Activated T-cell treated with anti-CD3 and anti-CD28 coated beads for 24 hours (primary cell): ENCODE measurements around the gene TM4SF4.

Source experiments
- DNase-seq: peaks from one replicate; pipeline ENCODE4 v3.0.0-alpha.2; 2020; ENCODE audit warnings: low read depth

The TM4SF4 gene

DNA sequence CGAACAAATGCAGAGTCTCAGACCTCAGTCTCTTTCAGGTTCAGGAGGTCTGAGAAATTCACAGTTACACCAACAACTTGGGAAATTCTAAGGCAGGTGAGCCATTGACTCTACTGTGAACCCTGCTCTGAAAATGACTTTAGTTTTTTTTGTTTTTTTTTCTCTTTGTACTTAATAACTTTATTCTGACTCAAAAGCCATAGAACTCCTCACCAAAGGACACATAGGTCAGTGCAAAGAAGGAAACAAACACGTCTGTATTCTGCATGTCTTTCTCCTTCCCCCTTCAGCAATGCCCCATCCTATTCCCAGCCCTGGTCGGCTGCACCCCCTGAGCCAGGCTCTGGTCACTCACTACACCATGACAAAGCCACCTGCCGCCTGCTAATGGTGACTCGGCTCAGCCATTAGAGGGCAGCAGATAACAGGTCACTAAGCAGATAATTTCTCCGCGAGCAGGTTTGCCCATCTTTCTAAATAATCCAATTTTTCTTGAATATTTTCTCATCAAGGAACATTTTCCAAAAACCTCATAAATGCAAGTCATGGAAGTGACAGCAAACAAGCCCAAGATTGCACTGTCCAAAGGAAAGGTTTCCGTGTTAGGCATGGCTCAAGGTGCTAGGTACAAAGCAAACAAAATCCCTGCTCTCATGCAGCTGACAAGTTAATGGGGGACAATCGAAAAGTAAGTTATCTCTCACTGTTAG is 37.7 kb downstream of the TM4SF4 start:
- DNase-seq, result peak; percentile 15

DNA sequence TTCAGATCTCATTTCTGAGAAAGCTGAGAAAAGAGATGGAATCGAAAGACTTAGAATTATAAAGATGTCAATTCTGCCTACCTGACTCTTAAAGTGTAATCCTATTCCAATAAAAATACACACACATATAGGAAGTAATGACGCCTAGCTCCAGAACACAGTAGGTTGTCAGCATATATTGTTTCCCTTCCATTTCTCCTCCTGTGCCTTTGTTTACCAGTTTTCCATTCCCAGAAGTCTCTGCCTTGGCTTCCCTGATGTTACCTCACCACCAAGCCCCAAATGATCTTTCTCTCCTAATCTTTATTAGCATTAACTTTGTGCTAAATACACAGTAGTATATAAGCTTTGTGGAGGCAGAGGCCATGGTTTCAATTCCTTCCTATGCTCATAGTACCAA is 40.0 kb downstream of the TM4SF4 start:
- no peak for DNase-seq

DNA sequence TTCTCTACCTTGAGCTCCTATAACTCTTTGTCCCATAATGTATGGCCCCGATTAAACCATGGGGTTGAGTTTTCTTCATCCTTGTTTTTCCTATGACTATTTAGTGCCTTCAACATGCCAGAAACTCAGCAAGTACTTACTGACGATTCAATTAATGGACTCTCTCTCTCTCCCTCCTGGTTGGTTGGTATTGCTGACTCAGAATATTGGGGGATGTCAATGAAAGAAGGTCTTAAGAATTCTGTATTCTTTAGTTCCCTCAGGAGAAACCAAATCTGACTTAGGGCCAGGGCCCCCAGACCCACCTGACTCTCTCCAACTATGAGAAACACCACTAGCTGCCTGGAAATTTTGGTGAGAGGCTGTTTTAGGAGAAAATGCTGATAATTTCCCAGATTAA is 40.8 kb downstream of the TM4SF4 start:
- DNase-seq, result no peak

DNA sequence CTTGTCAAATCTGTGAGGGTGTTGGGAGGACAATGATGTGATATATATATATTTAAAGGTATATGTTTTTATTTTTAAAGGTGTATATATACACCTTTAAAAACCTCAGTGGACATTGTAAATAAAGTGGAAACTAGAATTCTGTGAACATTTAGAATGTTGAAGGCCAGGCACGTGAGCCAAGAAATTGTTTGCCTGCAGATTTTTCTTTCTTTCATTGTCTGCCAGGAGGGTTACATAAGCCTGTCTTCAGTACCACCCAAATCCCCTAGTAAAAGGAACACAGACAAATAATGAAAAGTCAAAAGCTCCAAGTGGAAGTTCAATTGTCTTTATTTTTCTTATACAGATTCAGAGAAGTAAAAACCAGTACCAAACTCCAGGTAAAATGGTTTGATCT is 42.4 kb downstream of the TM4SF4 start:
- no peak for DNase-seq

DNA sequence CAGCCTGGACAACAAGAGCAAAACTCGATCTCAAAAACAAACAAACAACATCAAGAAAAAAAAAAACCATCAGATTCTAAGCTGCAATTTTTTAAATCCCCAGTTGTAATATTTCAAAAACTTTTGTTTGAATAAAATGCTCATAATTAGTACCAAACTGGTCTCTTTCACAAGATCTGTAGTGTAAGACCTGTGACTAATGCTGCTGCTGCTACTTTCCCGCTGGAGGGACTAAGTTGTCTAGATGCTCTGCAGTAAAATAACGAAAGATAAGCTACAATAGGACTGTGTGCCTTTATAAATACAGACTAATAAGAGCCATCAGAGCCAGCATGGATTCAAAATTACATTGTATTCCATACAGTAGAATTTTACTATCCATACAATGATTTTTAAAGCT is 45.4 kb downstream of the TM4SF4 start:
- DNase-seq, result no peak

DNA sequence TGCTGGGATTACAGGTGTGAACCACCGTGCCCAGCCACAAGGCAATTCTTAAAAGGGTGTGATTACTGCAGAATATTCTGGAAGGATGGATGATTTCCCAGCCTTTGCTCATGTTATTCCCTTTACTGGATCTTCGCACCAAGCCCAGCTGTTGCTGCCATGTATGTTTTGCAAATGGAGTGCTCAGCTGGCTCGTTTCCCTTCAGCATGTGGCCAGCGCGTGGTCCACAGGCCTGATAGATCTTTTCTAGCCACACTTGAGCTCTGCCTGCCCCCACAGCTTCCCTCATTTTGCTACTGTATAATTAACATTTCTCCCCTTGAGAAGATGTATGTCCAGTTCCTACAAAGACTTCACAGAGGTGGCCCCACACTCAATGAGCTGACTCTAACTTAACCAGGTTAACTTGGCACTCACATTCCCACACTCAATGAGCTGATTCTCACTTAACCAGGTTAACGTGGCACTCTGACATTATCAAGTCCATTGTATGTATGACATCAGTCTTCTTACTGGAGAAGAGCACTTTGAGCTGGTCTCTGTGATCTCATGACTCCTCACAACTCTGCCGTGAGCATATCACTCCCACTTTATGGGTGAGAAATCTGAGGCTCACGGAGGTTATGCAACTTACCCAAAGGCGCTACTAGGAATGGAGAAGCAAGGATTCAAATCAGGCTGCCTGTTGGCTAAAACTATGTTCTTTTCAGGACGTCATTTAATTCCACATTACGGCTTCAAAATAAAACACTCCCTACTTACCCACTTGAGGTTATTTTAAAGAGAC is 49.2 kb downstream of the TM4SF4 start:
- DNase-seq, result no peak

DNA sequence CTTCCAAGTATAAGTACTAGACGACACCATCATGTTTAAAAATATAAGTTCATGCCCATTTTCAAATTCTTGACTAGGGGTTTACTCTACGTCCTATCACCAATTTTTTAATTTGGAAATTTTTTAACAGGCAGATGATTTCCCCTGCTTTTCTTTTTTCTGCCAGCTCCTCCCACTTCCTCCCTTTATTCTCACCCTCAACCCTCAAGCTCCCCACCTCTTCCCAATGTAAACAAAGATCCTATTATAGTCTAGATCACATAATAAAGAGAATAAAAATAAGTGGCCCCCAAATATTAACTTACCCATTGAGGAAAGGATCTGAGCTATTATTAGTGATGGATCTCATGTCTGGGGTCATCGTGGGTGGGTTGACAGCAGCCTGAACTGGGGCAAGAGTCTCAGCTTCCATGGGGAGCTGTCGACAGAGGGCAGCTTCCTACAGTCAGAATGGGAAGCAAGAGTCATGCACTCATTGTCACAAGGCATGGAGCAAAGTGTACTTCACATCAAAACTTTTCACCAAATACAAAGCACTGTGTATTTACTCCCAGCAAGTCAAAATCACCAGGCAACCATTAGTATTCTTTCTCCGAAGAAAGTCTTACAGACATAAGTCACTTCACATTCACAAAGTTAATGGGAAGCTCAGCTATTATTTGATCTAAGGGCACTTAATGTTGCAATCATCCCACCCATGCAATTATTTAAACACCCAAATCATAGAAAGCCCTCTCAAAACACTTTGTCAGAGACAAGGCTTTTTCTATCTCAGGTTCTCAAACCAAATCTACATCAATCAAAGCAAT is 53.2 kb downstream of the TM4SF4 start:
- no peak for DNase-seq

DNA sequence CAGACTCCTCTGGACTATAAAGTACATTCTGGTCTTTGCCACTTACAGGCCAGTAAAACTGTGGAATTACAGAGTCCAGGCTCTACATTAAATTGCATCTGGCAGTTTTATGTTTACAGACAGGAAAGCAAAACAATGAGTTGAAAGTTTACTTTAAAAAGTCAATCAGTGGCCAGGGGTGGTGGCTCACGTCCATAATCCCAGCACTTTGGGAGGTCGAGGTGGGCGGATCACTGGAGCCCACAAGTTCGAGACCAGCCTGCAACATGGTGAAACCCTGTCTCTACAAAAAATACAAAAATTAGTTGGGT is 53.8 kb downstream of the TM4SF4 start:
- DNase-seq, result no peak

DNA sequence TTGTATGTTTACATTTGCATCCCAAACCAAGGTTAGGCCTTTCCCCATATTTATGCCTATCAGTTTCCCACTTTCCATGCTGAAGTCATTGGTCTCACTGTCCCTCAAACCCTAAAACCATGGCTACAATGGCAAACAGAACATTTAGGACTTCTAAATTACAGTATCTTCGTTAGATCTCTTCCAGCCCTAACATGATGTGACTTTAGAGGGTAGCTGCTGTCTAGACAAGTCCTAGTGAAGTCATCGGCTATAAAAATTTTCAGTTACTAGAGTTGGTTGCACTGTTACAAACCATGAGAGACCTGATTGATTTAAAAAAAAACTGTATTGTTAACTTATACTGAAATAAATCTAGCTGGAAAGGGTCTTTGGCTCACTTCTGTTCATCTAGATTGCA is 54.6 kb downstream of the TM4SF4 start:
- no peak for DNase-seq

DNA sequence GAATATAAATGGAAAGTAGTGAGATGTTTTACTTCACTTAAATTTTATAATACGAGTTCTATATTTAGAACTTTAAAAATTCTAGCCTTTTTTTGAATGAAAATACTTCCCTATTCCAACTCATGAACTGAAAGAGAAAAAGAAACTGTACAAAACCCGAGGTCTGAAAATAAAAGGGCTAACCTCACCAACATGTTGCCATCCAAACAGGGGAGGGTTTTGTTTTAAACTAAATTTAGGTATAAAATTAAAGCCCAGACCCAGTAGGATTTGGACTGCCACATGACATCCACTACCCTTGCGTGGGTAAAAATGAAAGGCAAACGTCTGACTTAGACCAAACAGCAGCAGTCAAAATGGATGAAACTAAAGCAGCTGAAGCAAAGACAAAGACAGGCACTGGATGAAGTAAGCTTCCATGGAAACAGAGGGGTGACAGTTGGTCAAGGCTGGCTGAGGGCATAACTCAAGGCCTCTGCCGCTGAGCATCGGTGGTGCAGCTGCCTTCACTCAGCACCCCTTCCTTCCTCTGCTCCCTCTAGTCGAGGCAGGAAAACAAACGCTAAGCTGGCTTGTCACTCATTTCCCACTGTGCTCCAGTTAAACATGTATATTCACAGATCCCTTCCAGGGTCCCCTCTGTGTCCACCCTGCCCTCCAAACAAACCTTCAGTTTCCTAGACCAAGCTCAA is 58.1 kb downstream of the TM4SF4 start:
- no peak for DNase-seq

DNA sequence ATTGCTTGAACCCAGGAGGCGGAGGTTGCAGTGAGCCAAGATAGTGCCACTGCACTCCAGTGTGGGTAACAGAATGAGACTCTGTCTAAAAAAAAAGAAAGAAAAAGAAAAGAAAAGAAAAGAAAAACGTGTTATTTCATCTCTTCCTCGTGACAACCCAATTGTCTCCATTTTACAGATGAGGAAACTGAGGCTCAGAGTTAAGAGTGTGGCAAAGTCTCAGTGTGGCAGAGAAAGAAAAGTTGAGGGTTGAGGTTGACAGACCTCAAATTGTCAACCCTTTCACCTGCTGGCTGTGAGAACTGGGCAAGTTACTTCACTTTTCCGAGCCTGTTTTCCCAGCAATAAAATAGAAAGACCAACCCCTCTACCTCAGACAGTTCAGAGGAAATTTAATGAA is 59.6 kb downstream of the TM4SF4 start:
- DNase-seq, result no peak

DNA sequence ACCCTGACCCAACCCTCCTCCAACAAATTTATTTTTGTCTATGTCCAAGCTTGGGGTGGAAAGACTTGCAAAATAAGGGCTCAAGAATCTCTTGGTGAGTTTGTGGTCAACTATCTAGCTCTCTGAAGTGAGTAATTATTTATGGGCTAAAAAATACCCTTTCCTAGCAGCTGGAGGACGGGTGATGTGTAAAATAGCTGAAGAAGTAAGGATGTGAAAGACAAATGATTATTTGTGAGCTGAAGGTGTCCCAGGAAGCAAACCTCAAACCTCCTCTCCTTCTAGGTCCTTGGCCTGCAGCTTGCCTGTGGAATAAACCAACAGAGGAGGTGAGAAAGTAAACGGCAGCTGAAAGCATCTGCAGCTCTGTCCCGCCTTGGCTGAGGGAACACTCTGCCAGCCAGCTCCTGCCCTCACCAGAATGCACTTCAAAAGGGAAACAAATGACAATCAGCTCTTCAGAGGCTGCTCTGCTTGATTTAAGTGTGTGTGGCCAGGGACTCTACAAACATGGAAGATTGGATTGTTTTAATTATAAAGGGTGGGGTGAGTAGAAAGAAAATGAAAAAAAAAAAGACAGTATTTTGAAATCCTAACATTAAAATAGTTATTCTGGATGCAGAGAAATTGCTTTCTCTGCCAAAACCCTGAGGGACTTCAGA is 60.3 kb downstream of the TM4SF4 start:
- DNase-seq, result no peak

DNA sequence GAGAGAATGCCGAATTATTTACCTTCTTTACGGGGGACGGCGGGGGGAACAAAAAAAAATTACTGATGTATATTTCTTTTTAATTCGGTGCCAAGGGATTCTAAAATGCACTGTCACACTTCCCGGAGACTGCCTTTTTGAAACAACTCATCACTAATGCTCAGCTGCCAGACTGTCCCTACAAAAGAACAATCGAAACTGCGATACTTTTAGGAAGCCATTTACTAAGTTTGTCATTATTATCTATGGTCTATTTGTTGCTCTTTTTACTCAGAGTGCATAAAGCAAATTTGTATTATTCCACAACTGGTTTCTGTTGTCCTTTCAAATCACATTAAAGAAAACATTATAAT is 60.8 kb downstream of the TM4SF4 start:
- no peak for DNase-seq

DNA sequence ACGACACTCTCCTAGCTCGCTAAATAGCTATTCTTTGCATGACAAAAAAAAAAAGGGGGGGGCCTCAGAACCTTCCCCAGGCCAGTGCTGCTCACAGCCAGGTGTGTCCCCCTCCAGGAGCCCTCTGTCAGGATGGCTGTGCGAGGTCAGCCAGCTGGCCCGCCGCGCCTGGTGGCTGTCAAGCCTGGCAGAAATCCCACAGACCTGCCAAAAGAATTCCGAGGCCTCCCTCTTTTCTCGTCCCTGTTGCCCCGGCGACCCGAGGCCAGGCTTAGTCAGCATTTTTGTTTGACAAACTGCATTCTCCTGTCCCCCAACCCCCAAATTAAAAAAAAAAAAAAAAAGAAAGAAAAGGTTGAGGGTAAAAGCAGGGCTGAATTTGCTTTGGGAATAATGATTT is 61.9 kb downstream of the TM4SF4 start:
- no peak for DNase-seq

DNA sequence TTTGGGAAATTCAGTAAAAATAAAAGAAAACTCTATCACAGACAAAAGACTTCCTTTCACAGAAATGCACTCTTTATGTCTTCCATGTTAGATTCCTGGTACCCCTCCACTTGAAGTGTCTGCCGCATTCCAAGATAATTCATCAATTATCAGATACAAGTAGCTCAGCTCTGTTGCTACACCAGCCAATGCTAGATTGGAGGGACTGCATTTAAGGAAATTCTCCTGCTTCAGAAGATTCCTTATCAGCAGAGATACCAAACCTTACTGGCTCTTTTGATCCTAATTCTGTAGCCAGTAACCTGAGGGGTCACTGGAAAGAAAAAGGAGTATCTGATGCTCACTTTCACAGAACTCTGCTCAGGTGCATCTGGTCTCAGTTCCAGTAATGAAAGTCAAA is 63.9 kb downstream of the TM4SF4 start:
- DNase-seq, result no peak

DNA sequence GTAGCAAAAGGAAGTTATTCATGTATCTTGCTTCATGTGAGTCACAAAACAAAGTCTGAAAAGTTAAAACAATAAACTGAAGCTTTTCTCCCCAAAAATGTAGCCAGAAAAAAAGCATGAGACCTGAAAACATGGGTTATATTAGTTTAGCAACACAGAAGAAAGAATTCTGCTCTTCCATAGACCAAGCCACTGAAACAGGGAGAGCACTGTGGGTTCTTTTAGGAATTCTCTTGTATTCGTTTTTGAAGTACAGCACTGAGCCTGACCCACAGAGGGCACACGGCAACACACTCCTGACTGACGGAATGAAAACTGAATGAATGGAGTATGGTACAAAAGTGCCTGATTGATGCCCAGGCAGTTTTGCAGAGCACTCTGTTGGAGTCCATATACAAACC is 66.6 kb downstream of the TM4SF4 start:
- no peak for DNase-seq

DNA sequence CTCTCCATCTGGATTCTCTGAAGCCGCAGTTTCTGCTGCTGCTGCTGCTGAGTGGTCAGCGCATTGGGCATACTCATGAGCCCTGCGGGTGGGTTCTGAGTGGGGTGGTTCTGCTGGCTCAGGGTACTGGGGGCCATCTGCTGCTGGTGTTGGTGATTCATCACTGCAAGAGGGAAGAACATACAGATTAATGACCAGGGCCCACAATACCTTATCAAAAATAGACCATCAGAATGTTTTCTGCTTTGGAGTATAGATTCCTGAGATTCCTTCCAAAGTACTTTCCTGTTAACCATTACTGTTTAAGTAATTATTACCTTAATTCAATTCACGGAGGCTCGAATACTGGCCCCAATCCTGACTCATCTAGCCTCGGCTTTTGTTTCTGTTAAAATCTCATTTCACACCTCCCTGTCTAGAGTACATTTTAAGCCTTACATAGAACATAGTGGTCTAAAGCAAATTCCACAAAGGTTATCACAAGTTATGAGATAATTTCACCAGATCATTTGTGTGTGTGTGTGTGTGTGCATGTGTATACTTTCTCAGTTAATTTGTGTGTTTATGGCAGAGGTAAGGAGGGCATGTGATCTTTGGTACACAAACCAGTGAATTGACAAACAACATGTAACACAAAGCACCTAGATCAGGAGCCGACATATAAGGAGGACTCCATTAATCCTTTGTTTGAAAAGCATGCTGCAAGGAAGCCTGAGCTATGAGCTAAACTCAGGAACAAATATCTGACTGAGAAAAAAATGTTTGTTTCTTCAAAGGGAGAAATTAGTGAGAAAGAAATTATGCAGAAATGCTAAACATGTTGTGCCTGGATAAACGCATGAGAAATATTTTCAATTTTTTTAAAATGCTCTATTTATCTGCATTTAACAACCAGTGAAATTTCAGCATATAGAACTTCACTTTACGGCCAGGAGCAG is 68.1 kb downstream of the TM4SF4 start:
- DNase-seq, result no peak

DNA sequence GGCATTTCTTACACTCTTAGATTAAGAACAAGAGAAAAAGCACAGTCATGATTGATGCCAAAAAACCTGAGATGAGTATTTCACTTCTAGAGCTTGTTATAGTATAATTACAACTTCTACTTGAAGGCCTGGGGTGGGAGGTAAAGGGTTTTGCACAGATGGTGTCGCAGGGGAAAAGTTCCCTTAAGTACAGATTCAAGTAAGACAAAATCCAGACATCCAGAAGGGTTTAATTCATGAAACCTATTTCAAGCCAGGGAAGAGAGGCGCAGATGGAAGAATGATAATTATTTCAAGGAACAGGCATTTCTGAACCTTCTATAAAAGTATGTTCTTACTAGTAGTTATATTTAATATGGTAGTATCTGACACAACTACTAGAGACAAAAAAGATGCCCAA is 70.6 kb downstream of the TM4SF4 start:
- DNase-seq, result no peak

DNA sequence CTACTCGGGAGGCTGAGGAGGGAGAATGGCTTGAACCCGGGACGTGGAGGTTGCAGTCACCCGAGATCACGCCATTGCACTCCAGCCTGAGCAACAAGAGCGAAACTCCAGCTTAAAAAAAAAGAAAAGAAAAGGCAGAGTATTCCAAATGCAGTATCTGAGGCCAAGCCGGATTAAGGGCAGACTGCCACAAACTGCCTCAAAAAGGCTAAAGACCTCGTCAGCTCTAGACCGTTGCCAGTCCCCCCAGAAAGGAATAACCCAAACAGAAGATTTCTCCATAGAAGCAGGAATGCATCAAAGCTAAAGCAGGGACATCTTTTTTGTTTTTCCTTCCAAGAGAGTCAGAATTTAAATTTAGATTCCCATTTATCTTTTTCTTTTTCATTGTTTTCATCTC is 72.9 kb downstream of the TM4SF4 start:
- no peak for DNase-seq

DNA sequence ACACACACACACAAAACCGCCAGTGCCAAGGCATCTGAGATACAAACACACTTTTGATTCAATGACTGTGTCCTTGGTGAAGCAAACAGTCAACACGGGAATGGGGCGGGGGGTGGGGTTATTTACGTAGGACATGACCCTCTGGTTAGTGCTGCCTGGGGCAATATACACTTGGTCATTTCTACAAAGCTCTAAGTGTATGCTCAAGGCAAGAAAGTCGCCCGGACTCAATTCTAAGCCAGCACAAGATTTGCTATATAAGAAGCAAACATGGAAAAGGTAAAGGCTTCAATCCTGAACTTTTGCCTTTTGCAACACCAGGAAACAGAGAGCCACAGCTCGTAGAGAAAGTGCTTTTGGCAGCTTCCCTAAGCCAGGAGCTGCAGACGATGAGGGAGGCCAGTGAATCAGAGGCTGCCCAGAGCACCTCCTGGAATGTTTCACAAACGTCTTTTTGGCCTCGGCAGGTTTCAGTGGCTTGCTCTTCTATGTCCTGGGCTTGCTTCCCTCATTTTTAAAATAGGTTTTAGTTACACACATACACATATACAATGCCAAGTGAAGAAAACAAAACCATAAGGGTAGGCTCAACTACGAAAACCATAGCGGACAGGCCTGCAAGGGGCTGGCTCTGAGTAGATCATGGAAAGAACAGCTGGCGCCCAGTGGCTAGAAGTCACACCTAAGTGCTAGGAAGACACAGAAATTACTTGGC is 73.6 kb downstream of the TM4SF4 start:
- no peak for DNase-seq
